ENCODE results near the gene STARD7. TPM values are rescaled to one million over a fixed set of nuclear protein-coding genes. Genes with fewer than 3 reads are reported as not detected.

Gene STARD7
- total and polyA plus RNA-seq, 2 experiments from 2014 or later = 72.2 to 222 TPM

- H3K4me3 Mint-ChIP-seq = no peak overlapping the region
- Histone ChIP-seq H3K27ac (ENCODE audit: low read depth) (no peak overlapping the region), H3K4me2 (no peak overlapping the region), H4K20me1 (replicated peaks; ENCODE audit: insufficient read depth) (peaks cover 13% of the 10 kb centered on the region; the same call in 1 of the 2 replicates), H3K36me3 (ENCODE audit: insufficient read depth) (peaks cover 28% of the 10 kb centered on the region), H3K4me3 (no peak overlapping the region), H2AFZ (no peak overlapping the region), H3K79me2 (replicated peaks; ENCODE audit: insufficient read depth) (no peaks in the 10 kb centered on the region), H3F3A (replicated peaks; ENCODE audit: low read depth) (0 out of 2 replicates have a peak, but pooled peaks cover 9% of the 10 kb centered on the region), H3K4me1 (ENCODE audit: insufficient read depth) (no peaks in the 10 kb centered on the region), H3K9me2 (ENCODE audit: insufficient read depth) (no peaks in the 10 kb centered on the region), H3K27me3 (ENCODE audit: insufficient read depth) (no peaks in the 10 kb centered on the region)
- H3K9me3 Mint-ChIP-seq = no peaks in the 10 kb centered on the region
- H3K27me3 Mint-ChIP-seq (ENCODE audit: insufficient read depth, low read depth, poor library complexity) = peaks cover 5% of the 10 kb centered on the region
- no peaks in the 10 kb centered on the region for H3K4me1 Mint-ChIP-seq
- ATAC-seq (no peak), DNase-seq (ENCODE audit: low spot score) (no peak)
- H3K36me3 Mint-ChIP-seq (ENCODE audit: low read depth) = peaks cover 43% of the 10 kb centered on the region
- no peak overlapping the region for H3K27ac Mint-ChIP-seq
- TF ChIP-seq JUNB (IDR thresholded peaks at IDR 0.05; ENCODE audit: unreplicated experiment) (no peak), CTCF (conservative IDR thresholded peaks at IDR 0.05; ENCODE audit: low read depth in 2 of 2) (no peak), CREB1 (CRISPR knock-in tag; IDR thresholded peaks at IDR 0.05; ENCODE audit: low read depth) (no peak), REST (IDR thresholded peaks at IDR 0.05; ENCODE audit: unreplicated experiment) (no peak), EZH2 (IDR thresholded peaks at IDR 0.05; ENCODE audit: low read depth, unreplicated experiment) (no peak), ZNF114 (CRISPR knock-in tag; IDR thresholded peaks at IDR 0.05) (no peak), NANOG (IDR thresholded peaks at IDR 0.05; ENCODE audit: borderline replicate concordance) (no peak), STAT1 (IDR thresholded peaks at IDR 0.05; ENCODE audit: unreplicated experiment) (no peak), EZH2phosphoT487 (IDR thresholded peaks at IDR 0.05; ENCODE audit: unreplicated experiment) (no peak), ETS1 (IDR thresholded peaks at IDR 0.05) (no peak), ZNF462 (CRISPR knock-in tag; IDR thresholded peaks at IDR 0.05) (no peak), POLR2AphosphoS5 (IDR thresholded peaks at IDR 0.05; ENCODE audit: low read depth) (no peak), ZNF331 (CRISPR knock-in tag; IDR thresholded peaks at IDR 0.05; ENCODE audit: low read depth) (no peak)
Observed at GRCh38 chr2:96184188-96184587, 24.4 kb downstream of the STARD7 start.
